Measurements from ENCODE around the gene ENPP3.

Gene ENPP3

GRCh38 chr6:131762984-131763383 is 125.9 kb downstream of the ENPP3 start:
- in situ Hi-C loops (cut with MboI; ENCODE audit: low sequenced_read_pairs): no loop called here

GRCh38 chr6:131763749-131764148 is 126.6 kb downstream of the ENPP3 start:
- in situ Hi-C loops (cut with MboI; ENCODE audit: low sequenced_read_pairs): no loop called here

- in situ Hi-C loops (cut with MboI; ENCODE audit: low sequenced_read_pairs): no loop called here
Measured at GRCh38 chr6:131764350-131764749, 127.2 kb downstream of the ENPP3 start.

- in situ Hi-C loops (cut with MboI; ENCODE audit: low sequenced_read_pairs): no loop called here
Measured at GRCh38 chr6:131765081-131765803, 128.1 kb downstream of the ENPP3 start.

GRCh38 chr6:131765804-131766135 is 128.7 kb downstream of the ENPP3 start:
- in situ Hi-C loops (cut with MboI; ENCODE audit: low sequenced_read_pairs): no loop called here

- in situ Hi-C loops (cut with MboI; ENCODE audit: low sequenced_read_pairs): no loop called here
Measured at GRCh38 chr6:131766631-131767030, 129.5 kb downstream of the ENPP3 start.

GRCh38 chr6:131768964-131769363 is 131.9 kb downstream of the ENPP3 start:
- in situ Hi-C loops (cut with MboI; ENCODE audit: low sequenced_read_pairs): no loop called here

GRCh38 chr6:131769385-131770141 is 132.5 kb downstream of the ENPP3 start:
- in situ Hi-C loops (cut with MboI; ENCODE audit: low sequenced_read_pairs): no loop called here

- in situ Hi-C loops (cut with MboI; ENCODE audit: low sequenced_read_pairs): no loop called here
Measured at GRCh38 chr6:131770776-131771175, 133.7 kb downstream of the ENPP3 start.

- in situ Hi-C loops (cut with MboI; ENCODE audit: low sequenced_read_pairs): no loop called here
Measured at GRCh38 chr6:131773284-131773950, 136.3 kb downstream of the ENPP3 start.

GRCh38 chr6:131775886-131776285 is 138.8 kb downstream of the ENPP3 start:
- in situ Hi-C loops (cut with MboI; ENCODE audit: low sequenced_read_pairs): no loop called here

GRCh38 chr6:131776985-131777384 is 139.9 kb downstream of the ENPP3 start:
- in situ Hi-C loops (cut with MboI; ENCODE audit: low sequenced_read_pairs): no loop called here

GRCh38 chr6:131778169-131778568 is 141.1 kb downstream of the ENPP3 start:
- in situ Hi-C loops (cut with MboI; ENCODE audit: low sequenced_read_pairs): no loop called here

- in situ Hi-C loops (cut with MboI; ENCODE audit: low sequenced_read_pairs): no loop called here
Measured at GRCh38 chr6:131779304-131779703, 142.2 kb downstream of the ENPP3 start.

GRCh38 chr6:131780600-131780999 is 143.5 kb downstream of the ENPP3 start:
- in situ Hi-C loops (cut with MboI; ENCODE audit: low sequenced_read_pairs): no loop called here

GRCh38 chr6:131781687-131782086 is 144.6 kb downstream of the ENPP3 start:
- in situ Hi-C loops (cut with MboI; ENCODE audit: low sequenced_read_pairs): no loop called here

GRCh38 chr6:131782764-131783163 is 145.7 kb downstream of the ENPP3 start:
- in situ Hi-C loops (cut with MboI; ENCODE audit: low sequenced_read_pairs): no loop called here

GRCh38 chr6:131784561-131784960 is 147.5 kb downstream of the ENPP3 start:
- in situ Hi-C loops (cut with MboI; ENCODE audit: low sequenced_read_pairs): no loop called here

GRCh38 chr6:131787079-131787478 is 150.0 kb downstream of the ENPP3 start:
- in situ Hi-C loops (cut with MboI; ENCODE audit: low sequenced_read_pairs): no loop called here

GRCh38 chr6:131787766-131788712 is 150.9 kb downstream of the ENPP3 start:
- in situ Hi-C loops (cut with MboI; ENCODE audit: low sequenced_read_pairs): no loop called here

- in situ Hi-C loops (cut with MboI; ENCODE audit: low sequenced_read_pairs): no loop called here
Measured at GRCh38 chr6:131789219-131789618, 152.1 kb downstream of the ENPP3 start.

All from HL-60/S4 treated with retinoic acid at 250 ng/mL for 4 days and 3 days (cell line).